GM12875 (cell line): ENCODE data around the gene STUB1.
A peak's percentile ranks its signal among the peaks of the same experiment; 100 is the strongest.

Experiments
- H3K4me3 ChIP-seq: one replicate; pipeline ENCODE4 v1.5.1; 2011; ENCODE audit warnings: low read depth, low read length, control low read depth
- CTCF ChIP-seq: IDR thresholded peaks from 2 replicates; pipeline ENCODE4 v1.5.1; 2011; ENCODE audit warnings: low read depth, mild to moderate bottlenecking, control low read depth, inconsistent platforms, low read length, moderate library complexity, borderline replicate concordance; ENCODE audit not compliant: insufficient read depth

Gene STUB1

GRCh38 chr16:726188-726437 is 45.9 kb downstream of the STUB1 start:
- H3K4me3 ChIP-seq, result no peak overlapping the region
- TF ChIP-seq CTCF, result no peak

GRCh38 chr16:726438-727290 is 46.5 kb downstream of the STUB1 start, which contains the start of the genes CCDC78 and HAGHL:
Gene CCDC78, minus strand, starts transcription at chr16:726443. Its CDS starts 76 bp downstream, at chr16:726367.
Gene HAGHL, plus strand, starts transcription at chr16:727106. Its CDS starts 404 bp downstream, at chr16:727510.
- H3K4me3 ChIP-seq, result peak within 1 kb of the TSS; percentile 59
- TF ChIP-seq CTCF, result no peak

GRCh38 chr16:727291-727977 is 47.2 kb downstream of the STUB1 start:
- TF ChIP-seq CTCF, result no peak
- peak overlapping the region; percentile 59 for H3K4me3 ChIP-seq

- peak overlapping the region; percentile 59 for H3K4me3 ChIP-seq
- no peak for TF ChIP-seq CTCF
These were observed 48.1 kb downstream of the STUB1 start for GRCh38 chr16:728131-728889.

- peak overlapping the region; percentile 59 for H3K4me3 ChIP-seq
- no peak for TF ChIP-seq CTCF
These were observed 48.9 kb downstream of the STUB1 start for GRCh38 chr16:728890-729744.
